ENCODE results near the gene RSPH6A. TPM values are rescaled to one million over a fixed set of nuclear protein-coding genes. Genes with fewer than 3 reads are reported as not detected.

The RSPH6A gene
- total RNA-seq, 2 donors from 2014 or later, result not detected

- peaks cover 55% of the 10 kb centered on the region for H3K36me3 ChIP-seq
- ATAC-seq (ENCODE audit: insufficient number of reproducible peaks, low FRiP score, low read depth) (no peak), DNase-seq (ENCODE audit: low spot score) (no peak)
- no peaks in the 10 kb centered on the region for H3K27me3 ChIP-seq (replicated peaks; ENCODE audit: insufficient read depth)
- no peak overlapping the region for H3K27ac ChIP-seq
- H3K4me3 ChIP-seq, result no peak overlapping the region
- TF ChIP-seq, protein P1, sequence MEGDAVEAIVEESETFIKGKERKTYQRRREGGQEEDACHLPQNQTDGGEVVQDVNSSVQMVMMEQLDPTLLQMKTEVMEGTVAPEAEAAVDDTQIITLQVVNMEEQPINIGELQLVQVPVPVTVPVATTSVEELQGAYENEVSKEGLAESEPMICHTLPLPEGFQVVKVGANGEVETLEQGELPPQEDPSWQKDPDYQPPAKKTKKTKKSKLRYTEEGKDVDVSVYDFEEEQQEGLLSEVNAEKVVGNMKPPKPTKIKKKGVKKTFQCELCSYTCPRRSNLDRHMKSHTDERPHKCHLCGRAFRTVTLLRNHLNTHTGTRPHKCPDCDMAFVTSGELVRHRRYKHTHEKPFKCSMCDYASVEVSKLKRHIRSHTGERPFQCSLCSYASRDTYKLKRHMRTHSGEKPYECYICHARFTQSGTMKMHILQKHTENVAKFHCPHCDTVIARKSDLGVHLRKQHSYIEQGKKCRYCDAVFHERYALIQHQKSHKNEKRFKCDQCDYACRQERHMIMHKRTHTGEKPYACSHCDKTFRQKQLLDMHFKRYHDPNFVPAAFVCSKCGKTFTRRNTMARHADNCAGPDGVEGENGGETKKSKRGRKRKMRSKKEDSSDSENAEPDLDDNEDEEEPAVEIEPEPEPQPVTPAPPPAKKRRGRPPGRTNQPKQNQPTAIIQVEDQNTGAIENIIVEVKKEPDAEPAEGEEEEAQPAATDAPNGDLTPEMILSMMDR (IDR thresholded peaks at IDR 0.05), result no peak
- H3K9me3 ChIP-seq, result no peaks in the 10 kb centered on the region
- H3K4me1 ChIP-seq (ENCODE audit: control insufficient read depth in 1 of 2, low read depth in 2 of 2), result no peaks in the 10 kb centered on the region
Observed at GRCh38 chr19:45852145-45852750, 37.1 kb upstream of the RSPH6A start.

DNA sequence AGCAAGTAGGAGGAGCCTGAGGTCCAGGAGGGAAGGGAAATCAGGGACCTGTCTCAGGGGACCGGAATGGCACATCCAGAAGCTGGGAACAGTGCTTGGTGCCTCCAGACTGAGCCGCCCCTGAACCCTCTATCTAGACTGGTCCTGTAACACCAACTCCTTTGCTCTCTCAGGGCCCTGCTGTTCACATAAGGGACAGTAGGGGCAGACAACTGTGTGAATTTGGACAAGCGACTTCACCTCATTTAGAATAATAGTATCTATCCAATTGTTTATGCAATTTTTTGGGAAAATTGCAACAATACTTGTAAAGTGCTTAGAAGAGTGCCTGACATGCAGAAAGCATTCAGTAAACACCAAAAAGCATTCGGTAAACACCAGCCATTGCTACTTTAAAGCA lies 33.8 kb upstream of the RSPH6A start:
- Histone ChIP-seq H3K27me3 (replicated peaks; ENCODE audit: insufficient read depth) (no peaks in the 10 kb centered on the region), H3K4me1 (ENCODE audit: control insufficient read depth in 1 of 2, low read depth in 2 of 2) (no peaks in the 10 kb centered on the region), H3K27ac (no peak overlapping the region), H3K4me3 (no peak overlapping the region), H3K36me3 (peaks cover 64% of the 10 kb centered on the region), H3K9me3 (no peaks in the 10 kb centered on the region)
- TF ChIP-seq, protein P1 (IDR thresholded peaks at IDR 0.05), result no peak
- DNase-seq (ENCODE audit: low spot score) (no peak), ATAC-seq (ENCODE audit: insufficient number of reproducible peaks, low FRiP score, low read depth) (no peak)

DNA sequence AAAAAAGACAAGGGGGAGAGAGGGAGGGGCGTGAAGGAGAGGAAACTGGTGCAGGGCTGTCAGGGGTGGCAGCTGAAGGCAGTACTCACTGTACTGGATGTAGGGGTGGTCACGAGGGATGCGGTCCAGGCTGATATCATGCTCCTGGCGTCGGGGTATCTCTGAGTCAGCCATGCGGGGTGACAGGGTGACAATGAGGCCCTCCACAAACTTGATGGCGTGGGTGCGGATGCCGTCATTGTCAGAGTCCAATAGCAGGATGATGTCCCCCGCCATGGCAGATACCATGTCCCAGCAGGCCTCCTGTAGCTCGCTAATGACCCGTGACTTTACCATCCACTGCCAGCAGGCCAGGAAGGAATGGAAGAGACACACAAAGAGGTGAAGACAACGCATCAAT lies 32.6 kb upstream of the RSPH6A start:
- ATAC-seq (ENCODE audit: insufficient number of reproducible peaks, low FRiP score, low read depth), result no peak

GRCh38 chr19:45842198-45842597 lies 27.1 kb upstream of the RSPH6A start:
- DNase-seq (ENCODE audit: low spot score) (no peak), ATAC-seq (ENCODE audit: insufficient number of reproducible peaks, low FRiP score, low read depth) (no peak)
- no peaks in the 10 kb centered on the region for H3K9me3 ChIP-seq
- no peak overlapping the region for H3K27ac ChIP-seq
- TF ChIP-seq, protein P1 (IDR thresholded peaks at IDR 0.05), result no peak
- no peaks in the 10 kb centered on the region for H3K27me3 ChIP-seq (replicated peaks; ENCODE audit: insufficient read depth)
- H3K36me3 ChIP-seq, result peaks cover 68% of the 10 kb centered on the region
- no peak overlapping the region for H3K4me3 ChIP-seq
- H3K4me1 ChIP-seq (ENCODE audit: control insufficient read depth in 1 of 2, low read depth in 2 of 2), result no peaks in the 10 kb centered on the region

More for the DNA sequence above, 32.6 kb upstream of the RSPH6A start:
- H3K27me3 ChIP-seq (replicated peaks; ENCODE audit: insufficient read depth), result no peaks in the 10 kb centered on the region
- TF ChIP-seq, protein P1 (IDR thresholded peaks at IDR 0.05), result no peak
- no peaks in the 10 kb centered on the region for H3K4me1 ChIP-seq (ENCODE audit: control insufficient read depth in 1 of 2, low read depth in 2 of 2)
- no peak for DNase-seq (ENCODE audit: low spot score)
- H3K9me3 ChIP-seq, result no peaks in the 10 kb centered on the region
- no peak overlapping the region for H3K4me3 ChIP-seq
- no peak overlapping the region for H3K27ac ChIP-seq
- peaks cover 73% of the 10 kb centered on the region for H3K36me3 ChIP-seq

- ATAC-seq (ENCODE audit: insufficient number of reproducible peaks, low FRiP score, low read depth) (no peak), DNase-seq (ENCODE audit: low spot score) (no peak)
- H3K27me3 ChIP-seq (replicated peaks; ENCODE audit: insufficient read depth), result no peaks in the 10 kb centered on the region
- H3K4me1 ChIP-seq (ENCODE audit: control insufficient read depth in 1 of 2, low read depth in 2 of 2), result no peaks in the 10 kb centered on the region
- peaks cover 76% of the 10 kb centered on the region for H3K36me3 ChIP-seq
- no peaks in the 10 kb centered on the region for H3K9me3 ChIP-seq
- no peak overlapping the region for H3K27ac ChIP-seq
- TF ChIP-seq, protein P1 (IDR thresholded peaks at IDR 0.05), result no peak
- no peak overlapping the region for H3K4me3 ChIP-seq
Observed at GRCh38 chr19:45834970-45835369, 19.9 kb upstream of the RSPH6A start.
